Cardiac muscle cell (in vitro differentiated cells and primary cell): ENCODE results near the gene MAP7D2. TPM values are rescaled to one million over a fixed set of nuclear protein-coding genes. Genes with fewer than 3 reads are reported as not detected.

Experiments
- DNase-seq, 2 donors: peaks; one replicate each; pipeline versions ENCODE4 v3.0.0 to v3.0.0-alpha.2; 2010 to 2017; ENCODE audit warnings: low read depth in 1 of 2, low spot score in 1 of 2
- H3K27ac ChIP-seq: fragments of 200-600 bp; sonication (generic); 2 replicates; pipeline ENCODE4 v1.5.1; 2016
- H3K27me3 ChIP-seq: fragments of 200-600 bp; sonication (generic); 2 replicates; pipeline ENCODE4 v1.6.0; 2016; ENCODE audit warnings: control low read depth
- H3K36me3 ChIP-seq: fragments of 200-600 bp; sonication (generic); 2 replicates; pipeline ENCODE4 v1.5.1; 2016; ENCODE audit warnings: control low read depth
- H3K4me1 ChIP-seq: fragments of 200-600 bp; sonication (generic); 2 replicates; pipeline ENCODE4 v1.8.1; 2017; ENCODE audit warnings: low read depth, mild to moderate bottlenecking, mixed run types
- H3K4me3 ChIP-seq: fragments of 200-600 bp; sonication (generic); 2 replicates; pipeline ENCODE4 v1.5.1; 2016; ENCODE audit warnings: mild to moderate bottlenecking
- H3K9me3 ChIP-seq: fragments of 200-600 bp; sonication (generic); 2 replicates; pipeline ENCODE4 v1.5.1; 2017; ENCODE audit warnings: low read depth, mild to moderate bottlenecking, control low read depth
- polyA plus RNA-seq: library from polyadenylated mRNA; unstranded; fragments of >200 nt; fragmentation: Nextera tagmentation; extraction: Ambion mirVana; gene quantifications from 2 replicates; pipeline ENCODE4 v1.2.1, GENCODE V29; 2016
- total RNA-seq: library from RNA; depleted of rRNA; stranded (reverse); fragments of >200 nt; gene quantifications from 2 replicates; pipeline ENCODE4 v1.2.3, GENCODE V29; 2016
- TF ChIP-seq, protein P1 (sequence below): IDR thresholded peaks from 2 replicates; pipeline ENCODE4 v1.5.1; 2012; ENCODE audit warnings: low read depth, mild to moderate bottlenecking, low read length

The MAP7D2 gene
- total and polyA plus RNA-seq, 2 experiments from 2014 or later: 0.05 to 0.36 TPM

DNA sequence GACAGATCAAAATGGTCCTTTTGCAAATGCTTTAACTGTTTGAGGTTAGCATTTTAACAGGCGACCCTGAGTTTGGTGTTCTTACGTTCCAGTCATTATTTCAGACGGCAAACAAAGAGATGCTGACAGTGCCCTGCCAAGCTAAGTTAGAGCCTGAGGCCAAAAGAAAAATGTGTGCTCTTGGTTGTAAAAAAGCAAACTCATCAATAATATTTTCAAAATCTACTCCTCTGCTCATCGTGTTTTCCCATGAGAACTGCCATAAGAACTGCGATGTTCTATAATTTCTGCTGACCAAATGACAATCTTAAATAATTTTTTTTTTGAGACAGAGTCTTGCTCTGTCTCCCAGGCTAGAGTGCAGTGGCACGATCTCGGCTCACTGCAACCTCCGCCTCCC, 63.2 kb downstream of the MAP7D2 start:
- no peaks in the 10 kb centered on the region for H3K27me3 ChIP-seq
- no peaks in the 10 kb centered on the region for H3K36me3 ChIP-seq
- no peak overlapping the region for H3K27ac ChIP-seq
- TF ChIP-seq, protein P1, sequence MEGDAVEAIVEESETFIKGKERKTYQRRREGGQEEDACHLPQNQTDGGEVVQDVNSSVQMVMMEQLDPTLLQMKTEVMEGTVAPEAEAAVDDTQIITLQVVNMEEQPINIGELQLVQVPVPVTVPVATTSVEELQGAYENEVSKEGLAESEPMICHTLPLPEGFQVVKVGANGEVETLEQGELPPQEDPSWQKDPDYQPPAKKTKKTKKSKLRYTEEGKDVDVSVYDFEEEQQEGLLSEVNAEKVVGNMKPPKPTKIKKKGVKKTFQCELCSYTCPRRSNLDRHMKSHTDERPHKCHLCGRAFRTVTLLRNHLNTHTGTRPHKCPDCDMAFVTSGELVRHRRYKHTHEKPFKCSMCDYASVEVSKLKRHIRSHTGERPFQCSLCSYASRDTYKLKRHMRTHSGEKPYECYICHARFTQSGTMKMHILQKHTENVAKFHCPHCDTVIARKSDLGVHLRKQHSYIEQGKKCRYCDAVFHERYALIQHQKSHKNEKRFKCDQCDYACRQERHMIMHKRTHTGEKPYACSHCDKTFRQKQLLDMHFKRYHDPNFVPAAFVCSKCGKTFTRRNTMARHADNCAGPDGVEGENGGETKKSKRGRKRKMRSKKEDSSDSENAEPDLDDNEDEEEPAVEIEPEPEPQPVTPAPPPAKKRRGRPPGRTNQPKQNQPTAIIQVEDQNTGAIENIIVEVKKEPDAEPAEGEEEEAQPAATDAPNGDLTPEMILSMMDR: no peak
- no peak overlapping the region for H3K4me3 ChIP-seq
- DNase-seq: no peak
- H3K4me1 ChIP-seq: no peaks in the 10 kb centered on the region
- H3K9me3 ChIP-seq: no peaks in the 10 kb centered on the region

DNA sequence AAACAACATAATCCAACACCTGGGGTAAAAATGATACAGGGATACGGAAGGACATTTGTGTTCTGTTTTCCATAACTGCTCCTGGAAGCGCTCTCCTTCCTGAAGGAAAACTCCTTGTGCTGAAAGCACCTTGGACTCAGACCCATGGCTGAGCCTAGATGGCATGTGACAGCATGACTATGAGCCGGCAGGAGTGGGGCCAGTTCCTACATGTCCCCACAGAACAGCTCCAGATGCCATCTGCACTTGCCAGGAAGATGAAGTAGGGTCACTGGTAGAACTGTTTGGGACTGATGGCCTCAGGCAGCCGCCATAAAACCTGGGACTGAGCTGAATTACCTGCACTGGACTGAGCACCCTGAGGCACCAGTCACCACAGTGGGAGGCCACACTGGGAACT, 69.8 kb downstream of the MAP7D2 start:
- no peaks in the 10 kb centered on the region for H3K9me3 ChIP-seq
- H3K36me3 ChIP-seq: no peaks in the 10 kb centered on the region
- TF ChIP-seq, protein P1: no peak
- H3K4me3 ChIP-seq: no peak overlapping the region
- no peaks in the 10 kb centered on the region for H3K4me1 ChIP-seq
- H3K27ac ChIP-seq: no peak overlapping the region
- H3K27me3 ChIP-seq: no peaks in the 10 kb centered on the region
- no peak for DNase-seq

GRCh38 chrX:20046223-20046622, 70.5 kb downstream of the MAP7D2 start:
- H3K4me3 ChIP-seq: no peak overlapping the region
- no peaks in the 10 kb centered on the region for H3K27me3 ChIP-seq
- no peak overlapping the region for H3K27ac ChIP-seq

GRCh38 chrX:20042221-20042620, 74.5 kb downstream of the MAP7D2 start:
- no peak overlapping the region for H3K27ac ChIP-seq
- TF ChIP-seq, protein P1: no peak
- H3K9me3 ChIP-seq: no peaks in the 10 kb centered on the region
- DNase-seq: no peak
- no peaks in the 10 kb centered on the region for H3K4me1 ChIP-seq
- H3K27me3 ChIP-seq: no peaks in the 10 kb centered on the region
- no peak overlapping the region for H3K4me3 ChIP-seq
- H3K36me3 ChIP-seq: no peaks in the 10 kb centered on the region

More at GRCh38 chrX:20046223-20046622, 70.5 kb downstream of the MAP7D2 start:
- no peak for DNase-seq
- no peaks in the 10 kb centered on the region for H3K36me3 ChIP-seq
- TF ChIP-seq, protein P1: no peak
- H3K4me1 ChIP-seq: no peaks in the 10 kb centered on the region
- H3K9me3 ChIP-seq: no peaks in the 10 kb centered on the region

- no peak for DNase-seq
- H3K27me3 ChIP-seq: no peaks in the 10 kb centered on the region
Observed at GRCh38 chrX:20038966-20039365, 77.7 kb downstream of the MAP7D2 start.

More at GRCh38 chrX:20038966-20039365, 77.7 kb downstream of the MAP7D2 start:
- Histone ChIP-seq H3K4me3 (no peak overlapping the region), H3K27ac (no peak overlapping the region), H3K4me1 (no peaks in the 10 kb centered on the region), H3K9me3 (no peaks in the 10 kb centered on the region), H3K36me3 (no peaks in the 10 kb centered on the region)
- TF ChIP-seq, protein P1: no peak
